Adrenal gland (tissue), 5 donors: ENCODE results near the gene TMEM214.

Experiments
- POLR2A ChIP-seq, 2 donors: fragments of 450-650 bp; IDR thresholded peaks; one replicate each; pipeline ENCODE4 v1.6.1; 2017; ENCODE audit warnings: antibody characterized with exemption in 2 of 2, mild to moderate bottlenecking in 2 of 2, moderate library complexity in 1 of 2
- TF ChIP-seq, protein P1 (sequence below), 6 experiments: fragments of 450-650 bp in 4 of 6; fragments of 200-600 bp in 2 of 6; sonication (generic) in 1 of 6; IDR thresholded peaks; 1 replicate in 5 of 6; 2 replicates in 1 of 6; pipeline versions ENCODE4 v1.5.1 to v1.8.0; 2016 to 2021; ENCODE audit warnings: antibody characterized with exemption in 6 of 6, mild to moderate bottlenecking in 2 of 6, moderate library complexity in 1 of 6
- donor health status: DM: no; HTN: no; CAD: no.

DNA sequence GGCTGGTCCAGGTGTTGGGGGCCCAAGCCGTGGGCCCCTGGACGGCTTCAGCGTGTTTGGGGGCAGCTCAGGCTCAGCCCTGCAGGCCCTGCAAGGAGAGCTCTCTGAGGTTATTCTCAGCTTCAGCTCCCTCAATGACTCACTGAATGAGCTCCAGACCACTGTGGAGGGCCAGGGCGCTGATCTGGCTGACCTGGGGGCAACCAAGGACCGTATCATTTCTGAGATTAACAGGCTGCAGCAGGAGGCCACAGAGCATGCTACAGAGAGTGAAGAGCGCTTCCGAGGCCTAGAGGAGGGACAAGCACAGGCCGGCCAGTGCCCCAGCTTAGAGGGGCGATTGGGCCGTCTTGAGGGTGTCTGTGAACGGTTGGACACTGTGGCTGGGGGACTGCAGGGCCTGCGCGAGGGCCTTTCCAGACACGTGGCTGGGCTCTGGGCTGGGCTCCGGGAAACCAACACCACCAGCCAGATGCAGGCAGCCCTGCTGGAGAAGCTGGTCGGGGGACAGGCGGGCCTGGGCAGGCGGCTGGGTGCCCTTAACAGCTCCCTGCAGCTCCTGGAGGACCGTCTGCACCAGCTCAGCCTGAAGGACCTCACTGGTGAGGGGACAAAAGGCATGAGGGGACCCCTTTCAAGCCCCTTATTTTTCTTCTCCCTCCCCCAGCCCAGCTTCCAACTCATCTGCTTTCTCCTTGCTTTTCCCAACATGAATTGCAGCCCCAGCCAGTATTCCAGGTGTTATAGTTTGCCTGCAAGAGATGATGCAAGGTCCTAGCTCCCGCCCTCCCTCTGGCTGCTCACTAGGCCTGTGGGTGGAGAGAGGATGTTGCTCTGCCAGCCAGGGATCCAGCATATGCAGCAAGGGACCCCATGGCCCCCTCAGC, 50.9 kb downstream of the TMEM214 start:
- TF ChIP-seq POLR2A (IDR thresholded peaks at IDR 0.05): no peak
- TF ChIP-seq, protein P1, sequence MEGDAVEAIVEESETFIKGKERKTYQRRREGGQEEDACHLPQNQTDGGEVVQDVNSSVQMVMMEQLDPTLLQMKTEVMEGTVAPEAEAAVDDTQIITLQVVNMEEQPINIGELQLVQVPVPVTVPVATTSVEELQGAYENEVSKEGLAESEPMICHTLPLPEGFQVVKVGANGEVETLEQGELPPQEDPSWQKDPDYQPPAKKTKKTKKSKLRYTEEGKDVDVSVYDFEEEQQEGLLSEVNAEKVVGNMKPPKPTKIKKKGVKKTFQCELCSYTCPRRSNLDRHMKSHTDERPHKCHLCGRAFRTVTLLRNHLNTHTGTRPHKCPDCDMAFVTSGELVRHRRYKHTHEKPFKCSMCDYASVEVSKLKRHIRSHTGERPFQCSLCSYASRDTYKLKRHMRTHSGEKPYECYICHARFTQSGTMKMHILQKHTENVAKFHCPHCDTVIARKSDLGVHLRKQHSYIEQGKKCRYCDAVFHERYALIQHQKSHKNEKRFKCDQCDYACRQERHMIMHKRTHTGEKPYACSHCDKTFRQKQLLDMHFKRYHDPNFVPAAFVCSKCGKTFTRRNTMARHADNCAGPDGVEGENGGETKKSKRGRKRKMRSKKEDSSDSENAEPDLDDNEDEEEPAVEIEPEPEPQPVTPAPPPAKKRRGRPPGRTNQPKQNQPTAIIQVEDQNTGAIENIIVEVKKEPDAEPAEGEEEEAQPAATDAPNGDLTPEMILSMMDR (IDR thresholded peaks at IDR 0.05): no peak
